ENCODE results near the gene INTS7. TPM values are rescaled to one million over a fixed set of nuclear protein-coding genes. Genes with fewer than 3 reads are reported as not detected.

Gene INTS7
- total and polyA plus RNA-seq, 9 of the 15 experiments (the other 6 are each of a cell fraction or from before 2014, with no cell fraction given) = 27.3 to 68.4 (median 40.4) TPM

DNA sequence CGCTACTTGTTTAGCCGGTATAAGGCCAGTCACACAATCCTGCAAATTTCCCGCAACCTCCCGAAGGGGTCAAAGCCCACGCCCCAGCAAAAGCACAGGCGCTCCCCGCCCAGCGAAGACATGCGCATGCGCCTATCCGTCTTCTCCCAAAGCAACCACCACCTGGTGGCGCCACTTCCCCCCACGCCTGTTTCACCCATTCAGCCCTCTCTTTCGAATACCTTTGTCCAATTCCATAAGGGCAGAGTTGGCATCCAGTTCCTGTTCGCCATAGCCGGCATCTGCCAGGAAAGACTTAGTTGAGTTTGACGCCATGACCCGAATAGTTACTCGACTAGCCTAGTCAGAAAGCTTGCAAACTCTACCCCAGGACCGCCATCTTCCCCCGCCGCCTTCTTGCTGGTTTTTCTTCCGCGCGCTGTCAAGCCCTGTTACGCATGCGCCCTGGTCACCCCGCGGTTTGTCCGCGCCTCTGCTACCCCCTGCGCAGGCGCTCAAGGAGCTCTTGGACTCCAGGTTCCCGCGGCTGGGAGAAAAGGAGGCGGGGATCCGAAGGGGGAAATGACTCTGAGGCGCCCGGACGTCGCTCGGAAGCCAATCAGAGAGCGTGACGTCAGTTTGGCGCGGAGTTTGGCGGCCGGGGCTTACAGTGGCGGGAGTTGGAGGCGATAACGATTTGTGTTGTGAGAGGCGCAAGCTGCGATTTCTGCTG lies at the start of gene INTS7, which contains the start of gene DTL (continued):
- TF ChIP-seq MCM7 (IDR thresholded peaks at IDR 0.05) = no peak
- TF ChIP-seq SMAD4 (CRISPR knock-in tag; conservative IDR thresholded peaks at IDR 0.05) = peak; percentile 27; the same call in 1 of the 2 replicates
- TF ChIP-seq, protein P1, sequence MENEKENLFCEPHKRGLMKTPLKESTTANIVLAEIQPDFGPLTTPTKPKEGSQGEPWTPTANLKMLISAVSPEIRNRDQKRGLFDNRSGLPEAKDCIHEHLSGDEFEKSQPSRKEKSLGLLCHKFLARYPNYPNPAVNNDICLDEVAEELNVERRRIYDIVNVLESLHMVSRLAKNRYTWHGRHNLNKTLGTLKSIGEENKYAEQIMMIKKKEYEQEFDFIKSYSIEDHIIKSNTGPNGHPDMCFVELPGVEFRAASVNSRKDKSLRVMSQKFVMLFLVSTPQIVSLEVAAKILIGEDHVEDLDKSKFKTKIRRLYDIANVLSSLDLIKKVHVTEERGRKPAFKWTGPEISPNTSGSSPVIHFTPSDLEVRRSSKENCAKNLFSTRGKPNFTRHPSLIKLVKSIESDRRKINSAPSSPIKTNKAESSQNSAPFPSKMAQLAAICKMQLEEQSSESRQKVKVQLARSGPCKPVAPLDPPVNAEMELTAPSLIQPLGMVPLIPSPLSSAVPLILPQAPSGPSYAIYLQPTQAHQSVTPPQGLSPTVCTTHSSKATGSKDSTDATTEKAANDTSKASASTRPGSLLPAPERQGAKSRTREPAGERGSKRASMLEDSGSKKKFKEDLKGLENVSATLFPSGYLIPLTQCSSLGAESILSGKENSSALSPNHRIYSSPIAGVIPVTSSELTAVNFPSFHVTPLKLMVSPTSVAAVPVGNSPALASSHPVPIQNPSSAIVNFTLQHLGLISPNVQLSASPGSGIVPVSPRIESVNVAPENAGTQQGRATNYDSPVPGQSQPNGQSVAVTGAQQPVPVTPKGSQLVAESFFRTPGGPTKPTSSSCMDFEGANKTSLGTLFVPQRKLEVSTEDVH (IDR thresholded peaks at IDR 0.05; ENCODE audit: low read depth, partially characterized antibody) = peak; percentile 100
- peak; percentile 50; the same call in 1 of the 2 replicates for TF ChIP-seq KLF6 (CRISPR knock-in tag; IDR thresholded peaks at IDR 0.05; ENCODE audit: borderline replicate concordance)
- peak; percentile 76 for TF ChIP-seq FOXJ2 (tag; IDR thresholded peaks at IDR 0.05)
- no peak for TF ChIP-seq ZNF274 (IDR thresholded peaks at IDR 0.05; ENCODE audit: borderline replicate concordance, low read depth, low read length)
- TF ChIP-seq, protein P2, sequence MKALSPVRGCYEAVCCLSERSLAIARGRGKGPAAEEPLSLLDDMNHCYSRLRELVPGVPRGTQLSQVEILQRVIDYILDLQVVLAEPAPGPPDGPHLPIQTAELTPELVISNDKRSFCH (CRISPR knock-in tag; IDR thresholded peaks at IDR 0.05) = no peak
- TF ChIP-seq, protein P2 (tag; IDR thresholded peaks at IDR 0.05) = no peak
- TF ChIP-seq HCFC1 (IDR thresholded peaks at IDR 0.05; ENCODE audit: low read depth, low read length) = peak; percentile 66
- TF ChIP-seq, protein P3, sequence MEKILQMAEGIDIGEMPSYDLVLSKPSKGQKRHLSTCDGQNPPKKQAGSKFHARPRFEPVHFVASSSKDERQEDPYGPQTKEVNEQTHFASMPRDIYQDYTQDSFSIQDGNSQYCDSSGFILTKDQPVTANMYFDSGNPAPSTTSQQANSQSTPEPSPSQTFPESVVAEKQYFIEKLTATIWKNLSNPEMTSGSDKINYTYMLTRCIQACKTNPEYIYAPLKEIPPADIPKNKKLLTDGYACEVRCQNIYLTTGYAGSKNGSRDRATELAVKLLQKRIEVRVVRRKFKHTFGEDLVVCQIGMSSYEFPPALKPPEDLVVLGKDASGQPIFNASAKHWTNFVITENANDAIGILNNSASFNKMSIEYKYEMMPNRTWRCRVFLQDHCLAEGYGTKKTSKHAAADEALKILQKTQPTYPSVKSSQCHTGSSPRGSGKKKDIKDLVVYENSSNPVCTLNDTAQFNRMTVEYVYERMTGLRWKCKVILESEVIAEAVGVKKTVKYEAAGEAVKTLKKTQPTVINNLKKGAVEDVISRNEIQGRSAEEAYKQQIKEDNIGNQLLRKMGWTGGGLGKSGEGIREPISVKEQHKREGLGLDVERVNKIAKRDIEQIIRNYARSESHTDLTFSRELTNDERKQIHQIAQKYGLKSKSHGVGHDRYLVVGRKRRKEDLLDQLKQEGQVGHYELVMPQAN (IDR thresholded peaks at IDR 0.05; ENCODE audit: borderline replicate concordance) = peak; percentile 99
- peak; percentile 82 to 89 for TF ChIP-seq MAZ (CRISPR knock-in tag; conservative IDR thresholded peaks at IDR 0.05 in 1 of 2, IDR thresholded peaks at IDR 0.05 in 1 of 2)
- TF ChIP-seq, protein P4, sequence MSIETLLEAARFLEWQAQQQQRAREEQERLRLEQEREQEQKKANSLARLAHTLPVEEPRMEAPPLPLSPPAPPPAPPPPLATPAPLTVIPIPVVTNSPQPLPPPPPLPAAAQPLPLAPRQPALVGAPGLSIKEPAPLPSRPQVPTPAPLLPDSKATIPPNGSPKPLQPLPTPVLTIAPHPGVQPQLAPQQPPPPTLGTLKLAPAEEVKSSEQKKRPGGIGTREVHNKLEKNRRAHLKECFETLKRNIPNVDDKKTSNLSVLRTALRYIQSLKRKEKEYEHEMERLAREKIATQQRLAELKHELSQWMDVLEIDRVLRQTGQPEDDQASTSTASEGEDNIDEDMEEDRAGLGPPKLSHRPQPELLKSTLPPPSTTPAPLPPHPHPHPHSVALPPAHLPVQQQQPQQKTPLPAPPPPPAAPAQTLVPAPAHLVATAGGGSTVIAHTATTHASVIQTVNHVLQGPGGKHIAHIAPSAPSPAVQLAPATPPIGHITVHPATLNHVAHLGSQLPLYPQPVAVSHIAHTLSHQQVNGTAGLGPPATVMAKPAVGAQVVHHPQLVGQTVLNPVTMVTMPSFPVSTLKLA (conservative IDR thresholded peaks at IDR 0.05) = peak; percentile 96 to 97
- peak; percentile 70 for TF ChIP-seq MTA3 (IDR thresholded peaks at IDR 0.05; ENCODE audit: borderline replicate concordance)
- peak in 1 of 2 experiments; percentile 88; a peak in 2 of 4 replicates for TF ChIP-seq NONO (IDR thresholded peaks at IDR 0.05; ENCODE audit: low read depth in 2 of 2, low read length in 1 of 2)
- no peak for TF ChIP-seq ZNF561 (CRISPR knock-in tag; conservative IDR thresholded peaks at IDR 0.05)
- no peak for TF ChIP-seq SRSF3 (IDR thresholded peaks at IDR 0.05; ENCODE audit: insufficient read depth, low read length)
- TF ChIP-seq PHB2 (IDR thresholded peaks at IDR 0.05; ENCODE audit: low read depth) = peak; percentile 64; the same call in 1 of the 2 replicates
- TF ChIP-seq FOS (IDR thresholded peaks at IDR 0.05; ENCODE audit: extremely low read depth, insufficient read length) = peak; percentile 56
- no peak for TF ChIP-seq ZNF146 (CRISPR knock-in tag; IDR thresholded peaks at IDR 0.05; ENCODE audit: unreplicated experiment)
- peak; percentile 92 for TF ChIP-seq ZNF12 (CRISPR knock-in tag; IDR thresholded peaks at IDR 0.05)
- no peak for TF ChIP-seq TSC22D4 (tag; IDR thresholded peaks at IDR 0.05)
- no peak for TF ChIP-seq U2AF2 (optimal IDR thresholded peaks at IDR 0.05; ENCODE audit: low read depth, low read length)

Data from K562 (cell line).